ENCODE data around the gene KCNC2. TPM values are rescaled to one million over a fixed set of nuclear protein-coding genes. Genes with fewer than 3 reads are reported as not detected.

KCNC2 gene
- total and polyA plus RNA-seq, 2 donors (not counting 3 experiments of a cell fraction or from before 2014, with no cell fraction given): not detected

DNA sequence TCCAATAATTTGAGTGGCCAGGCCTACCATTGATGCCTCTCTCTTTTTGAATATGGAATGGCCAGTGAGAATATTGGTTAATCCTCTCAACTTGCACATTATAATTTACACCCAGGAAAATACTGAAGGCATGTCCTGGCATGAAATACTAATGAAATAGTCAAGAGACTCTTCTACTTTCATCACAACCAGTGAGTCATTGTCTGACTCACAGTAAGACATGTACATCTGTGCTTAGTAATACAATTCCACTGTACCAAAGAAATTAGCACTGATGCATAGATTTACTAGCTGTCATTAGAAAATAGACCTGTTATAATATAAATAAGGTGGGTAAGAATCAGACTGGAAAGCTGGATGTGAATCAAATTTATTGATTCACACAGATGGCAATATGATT lies 31.6 kb downstream of the KCNC2 start:
- Histone ChIP-seq H3K4me3 (replicated peaks in 1 of 3; ENCODE audit: insufficient read depth in 1 of 3, low read depth in 1 of 3, low read length in 3 of 3) (no peak overlapping the region), H3K4me2 (ENCODE audit: insufficient read depth, low read length) (no peak overlapping the region), H3K4me1 (ENCODE audit: control insufficient read depth, extremely low read depth, insufficient read depth, low read length) (peaks cover 3% of the 10 kb centered on the region), H3K9me3 (replicated peaks; ENCODE audit: control insufficient read depth, insufficient read depth, low read length) (no peaks in the 10 kb centered on the region), H3K36me3 (ENCODE audit: control insufficient read depth in 2 of 2, extremely low read depth in 1 of 2, insufficient read depth in 2 of 2, low read length in 2 of 2) (no peaks in the 10 kb centered on the region), H2AFZ (ENCODE audit: low read depth, low read length) (peak overlapping the region; percentile 24), H3K9ac (replicated peaks; ENCODE audit: extremely low read depth, insufficient read depth, low read length) (no peak overlapping the region), H3K9me1 (replicated peaks; ENCODE audit: control insufficient read depth, extremely low read depth, insufficient read depth, low read length) (no peaks in the 10 kb centered on the region), H3K27ac (ENCODE audit: insufficient read depth, low read depth, low read length) (peak overlapping the region; percentile 41), H3K27me3 (ENCODE audit: control insufficient read depth in 2 of 2, insufficient read depth in 2 of 2, low read length in 2 of 2) (no peaks in the 10 kb centered on the region), H3K79me2 (ENCODE audit: control insufficient read depth, insufficient read depth, low read length) (no peaks in the 10 kb centered on the region), H4K20me1 (replicated peaks; ENCODE audit: control insufficient read depth, extremely low read depth, insufficient read depth, low read length) (no peaks in the 10 kb centered on the region)
- POLR2A ChIA-PET: no interaction called here
- dilution Hi-C loops (cut with MboI; ENCODE audit: extremely low pct_ligation_motif_present, low sequenced_read_pairs) (no loop called here), intact Hi-C loops (cut with micrococcal nuclease) (no loop called here)
- DNase-seq (ENCODE audit: low read depth, low spot score): peak; percentile 58
- BruUV-seq (replicated peaks): no TSS peak
- FAIRE-seq: no peak
- CTCF ChIA-PET: interaction anchor here (0.8 kb wide), 1 partner anchor 12 kb away, joined by 3 read pairs; no protein-coding TSS in a partner anchor
- TF ChIP-seq POLR2AphosphoS5 (IDR thresholded peaks at IDR 0.05; ENCODE audit: insufficient read depth, low read depth, low read length) (no peak), FOS (IDR thresholded peaks at IDR 0.05; ENCODE audit: borderline replicate concordance, insufficient read depth, low read length) (peak; percentile 94), EZH2 (IDR thresholded peaks at IDR 0.05; ENCODE audit: borderline replicate concordance, low read depth, low read length, severe bottlenecking) (no peak), JUN (IDR thresholded peaks at IDR 0.05; ENCODE audit: borderline replicate concordance, insufficient read depth, insufficient read length, low read depth) (peak; percentile 70), POLR2A (IDR thresholded peaks at IDR 0.05; ENCODE audit: low read depth, low read length) (no peak), GATA2 (IDR thresholded peaks at IDR 0.05; ENCODE audit: insufficient read depth, insufficient read length, low read depth, low read length) (no peak), MYC (IDR thresholded peaks at IDR 0.05; ENCODE audit: low read depth, low read length) (no peak)

DNA sequence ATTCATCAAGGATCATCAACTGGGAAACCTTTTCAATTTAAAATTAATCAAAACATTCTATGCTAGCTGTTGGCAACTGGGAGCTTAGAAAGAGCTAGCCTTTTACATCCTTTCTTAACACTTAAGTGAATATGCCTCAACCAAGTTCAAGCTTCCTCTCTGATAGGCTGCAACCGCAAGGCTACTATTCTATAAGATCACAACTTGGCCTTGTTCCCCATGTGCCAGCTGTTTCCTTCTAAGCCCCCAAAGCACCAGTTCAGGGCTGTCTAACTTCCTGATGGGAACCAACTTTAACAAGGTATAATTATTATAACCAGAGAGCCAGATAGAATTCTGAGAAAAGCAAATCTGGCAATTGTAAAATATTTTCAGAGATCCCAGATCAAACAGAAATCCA lies 37.0 kb downstream of the KCNC2 start:
- CTCF ChIA-PET: interaction anchor here (1.1 kb wide), 1 partner anchor 44 kb away, joined by 3 read pairs; no protein-coding TSS in a partner anchor

More for the DNA sequence above, 37.0 kb downstream of the KCNC2 start:
- Histone ChIP-seq H3K4me1 (ENCODE audit: control insufficient read depth, extremely low read depth, insufficient read depth, low read length) (no peaks in the 10 kb centered on the region), H3K9me3 (replicated peaks; ENCODE audit: control insufficient read depth, insufficient read depth, low read length) (no peaks in the 10 kb centered on the region), H3K36me3 (ENCODE audit: control insufficient read depth in 2 of 2, extremely low read depth in 1 of 2, insufficient read depth in 2 of 2, low read length in 2 of 2) (no peaks in the 10 kb centered on the region), H2AFZ (ENCODE audit: low read depth, low read length) (no peak overlapping the region), H3K27ac (ENCODE audit: insufficient read depth, low read depth, low read length) (no peak overlapping the region), H4K20me1 (replicated peaks; ENCODE audit: control insufficient read depth, extremely low read depth, insufficient read depth, low read length) (no peaks in the 10 kb centered on the region), H3K4me2 (ENCODE audit: insufficient read depth, low read length) (no peak overlapping the region), H3K4me3 (replicated peaks in 1 of 3; ENCODE audit: insufficient read depth in 1 of 3, low read depth in 1 of 3, low read length in 3 of 3) (no peak overlapping the region), H3K9me1 (replicated peaks; ENCODE audit: control insufficient read depth, extremely low read depth, insufficient read depth, low read length) (no peaks in the 10 kb centered on the region), H3K9ac (replicated peaks; ENCODE audit: extremely low read depth, insufficient read depth, low read length) (no peak overlapping the region), H3K79me2 (ENCODE audit: control insufficient read depth, insufficient read depth, low read length) (no peaks in the 10 kb centered on the region), H3K27me3 (ENCODE audit: control insufficient read depth in 2 of 2, insufficient read depth in 2 of 2, low read length in 2 of 2) (no peaks in the 10 kb centered on the region)
- POLR2A ChIA-PET: no interaction called here
- BruUV-seq (replicated peaks): no TSS peak
- dilution Hi-C loops (cut with MboI; ENCODE audit: extremely low pct_ligation_motif_present, low sequenced_read_pairs) (no loop called here), intact Hi-C loops (cut with micrococcal nuclease) (no loop called here)
- no peak for TF ChIP-seq JUN (IDR thresholded peaks at IDR 0.05; ENCODE audit: borderline replicate concordance, insufficient read depth, insufficient read length, low read depth)
- no peak for TF ChIP-seq POLR2AphosphoS5 (IDR thresholded peaks at IDR 0.05; ENCODE audit: insufficient read depth, low read depth, low read length)
- TF ChIP-seq, protein P1, sequence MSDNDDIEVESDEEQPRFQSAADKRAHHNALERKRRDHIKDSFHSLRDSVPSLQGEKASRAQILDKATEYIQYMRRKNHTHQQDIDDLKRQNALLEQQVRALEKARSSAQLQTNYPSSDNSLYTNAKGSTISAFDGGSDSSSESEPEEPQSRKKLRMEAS (IDR thresholded peaks at IDR 0.05; ENCODE audit: insufficient read depth, insufficient read length): no peak
- TF ChIP-seq POLR2A (IDR thresholded peaks at IDR 0.05; ENCODE audit: low read depth, low read length): no peak
- FAIRE-seq: no peak
- DNase-seq (ENCODE audit: low read depth, low spot score): no peak

All from endothelial cell of umbilical vein (primary cell).